Urothelium cell line (cell line): ENCODE data around the gene ACR.

Experiments
- DNase-seq: peaks from one replicate; pipeline ENCODE4 v3.0.0; 2011; ENCODE audit warnings: low spot score, mixed read lengths
- FAIRE-seq: peaks from 2 replicates; lab custom pipeline; 2011; peaks lifted over from hg19 to GRCh38; lab: Jason Lieb, UNC

Gene ACR

GRCh38 chr22:50702821-50703725 lies 34.9 kb upstream of the ACR start:
- FAIRE-seq, result peak; percentile 68

GRCh38 chr22:50703726-50704509 lies 34.1 kb upstream of the ACR start:
- FAIRE-seq, result no peak
- DNase-seq, result no peak

More at GRCh38 chr22:50702821-50703725, 34.9 kb upstream of the ACR start:
- no peak for DNase-seq

- no peak for FAIRE-seq
Observed at GRCh38 chr22:50704510-50705218, 33.3 kb upstream of the ACR start.

DNA sequence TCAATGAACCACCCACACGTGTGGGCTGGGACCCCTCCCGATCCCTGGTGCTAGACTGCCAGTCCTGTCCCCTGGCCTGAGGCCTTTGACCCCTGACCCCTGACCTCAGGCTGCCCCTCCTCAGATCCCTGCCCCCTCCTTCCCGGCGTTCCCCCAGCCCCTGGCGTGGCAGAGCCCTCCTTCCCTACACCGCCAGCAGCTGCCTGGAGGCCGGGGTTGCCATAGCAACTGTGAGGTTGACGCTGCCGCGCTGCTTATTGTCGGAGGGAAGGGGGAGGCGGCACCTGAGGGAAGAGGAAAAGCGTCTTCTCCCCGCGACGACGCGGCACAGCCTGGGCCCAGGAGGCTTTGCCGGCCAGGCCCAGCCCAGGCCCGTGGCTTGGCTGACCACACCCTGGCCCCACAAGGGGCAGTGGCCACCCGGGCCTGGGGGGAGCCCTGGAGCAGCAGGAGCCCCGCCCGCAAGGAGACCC lies 32.7 kb upstream of the ACR start:
- no peak for FAIRE-seq
- no peak for DNase-seq

More at GRCh38 chr22:50704510-50705218, 33.3 kb upstream of the ACR start:
- DNase-seq, result no peak

DNA sequence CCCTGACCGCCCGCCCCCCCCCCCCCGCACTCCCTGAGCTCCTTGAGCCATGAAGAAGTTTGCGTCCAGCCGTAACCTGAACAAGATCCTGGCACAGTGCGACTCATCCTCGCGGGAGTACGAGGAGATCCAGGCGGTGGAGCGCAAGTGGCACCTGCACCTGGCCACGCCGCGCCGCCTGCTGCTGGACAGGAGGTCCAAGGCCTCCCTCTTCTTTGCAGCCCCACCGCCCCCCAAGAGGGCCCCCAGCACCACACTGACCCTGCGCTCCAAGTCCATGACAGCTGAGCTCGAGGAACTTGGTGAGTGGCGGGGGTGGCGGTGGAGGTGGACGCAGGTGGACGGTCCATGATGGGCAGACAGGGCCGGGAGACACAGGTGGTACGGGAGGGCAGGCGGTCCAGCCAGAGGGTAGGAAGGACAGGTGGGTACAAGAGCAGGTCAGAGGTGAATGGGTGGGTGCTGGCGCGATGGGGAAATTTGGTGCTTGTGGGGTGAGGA lies 32.1 kb upstream of the ACR start:
- FAIRE-seq, result no peak
- no peak for DNase-seq

DNA sequence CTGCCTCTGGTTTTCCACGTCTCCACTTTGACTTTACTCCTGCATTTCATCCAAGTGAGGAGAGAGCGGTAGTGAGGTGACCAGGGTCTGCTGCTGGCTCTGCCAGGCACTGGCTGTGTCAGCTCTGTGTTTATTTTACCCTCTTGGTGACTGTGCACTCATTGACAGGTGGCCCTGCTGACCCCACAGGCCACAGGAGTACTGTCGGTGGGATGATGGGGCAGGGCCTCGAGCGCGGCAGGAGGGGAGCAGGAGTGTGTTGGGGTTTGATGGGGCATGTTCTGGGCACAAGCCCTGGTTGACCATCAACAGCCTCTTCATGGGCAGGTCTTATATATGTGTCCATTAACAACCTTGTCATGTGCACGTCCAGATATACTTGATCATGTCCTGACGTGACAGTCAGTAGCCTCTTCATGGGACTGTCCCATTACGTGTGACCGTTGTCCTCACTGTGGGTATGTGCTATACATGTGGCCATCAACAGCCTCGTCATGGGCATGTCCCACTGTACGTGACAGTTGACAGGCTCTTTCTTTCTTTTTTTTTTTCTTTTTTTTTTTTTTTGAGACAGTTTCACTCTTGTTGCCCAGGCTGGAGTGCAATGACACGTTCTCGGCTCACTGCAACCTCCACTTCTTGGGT lies 31.4 kb upstream of the ACR start:
- no peak for DNase-seq
- peak; percentile 69 for FAIRE-seq

GRCh38 chr22:50708474-50708873 lies 29.5 kb upstream of the ACR start:
- DNase-seq (no peak), FAIRE-seq (no peak)

DNA sequence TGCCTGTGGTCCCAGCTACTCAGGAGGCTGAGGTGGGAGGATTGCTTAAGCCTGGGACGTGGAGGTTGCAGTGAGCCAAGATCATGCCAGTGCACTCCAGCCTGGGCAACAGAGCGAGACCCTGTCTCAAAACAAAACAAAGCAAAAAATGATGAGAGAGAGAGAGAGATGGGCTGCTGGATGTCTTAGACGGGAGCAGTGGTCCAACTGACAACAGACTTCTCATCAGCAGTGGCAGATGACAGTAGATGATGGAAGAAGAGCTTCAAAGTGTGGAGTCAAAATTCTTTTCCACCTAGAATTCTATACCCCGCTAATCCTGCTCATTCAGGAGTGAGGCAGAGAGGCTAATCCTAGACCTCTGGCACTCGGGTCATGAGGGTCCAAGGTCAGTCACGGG lies 29.0 kb upstream of the ACR start:
- no peak for DNase-seq
- FAIRE-seq, result no peak

GRCh38 chr22:50710221-50710620 lies 27.8 kb upstream of the ACR start:
- FAIRE-seq (no peak), DNase-seq (no peak)

- peak; percentile 99 for FAIRE-seq
- no peak for DNase-seq
Observed at GRCh38 chr22:50710886-50711285, 27.1 kb upstream of the ACR start.

DNA sequence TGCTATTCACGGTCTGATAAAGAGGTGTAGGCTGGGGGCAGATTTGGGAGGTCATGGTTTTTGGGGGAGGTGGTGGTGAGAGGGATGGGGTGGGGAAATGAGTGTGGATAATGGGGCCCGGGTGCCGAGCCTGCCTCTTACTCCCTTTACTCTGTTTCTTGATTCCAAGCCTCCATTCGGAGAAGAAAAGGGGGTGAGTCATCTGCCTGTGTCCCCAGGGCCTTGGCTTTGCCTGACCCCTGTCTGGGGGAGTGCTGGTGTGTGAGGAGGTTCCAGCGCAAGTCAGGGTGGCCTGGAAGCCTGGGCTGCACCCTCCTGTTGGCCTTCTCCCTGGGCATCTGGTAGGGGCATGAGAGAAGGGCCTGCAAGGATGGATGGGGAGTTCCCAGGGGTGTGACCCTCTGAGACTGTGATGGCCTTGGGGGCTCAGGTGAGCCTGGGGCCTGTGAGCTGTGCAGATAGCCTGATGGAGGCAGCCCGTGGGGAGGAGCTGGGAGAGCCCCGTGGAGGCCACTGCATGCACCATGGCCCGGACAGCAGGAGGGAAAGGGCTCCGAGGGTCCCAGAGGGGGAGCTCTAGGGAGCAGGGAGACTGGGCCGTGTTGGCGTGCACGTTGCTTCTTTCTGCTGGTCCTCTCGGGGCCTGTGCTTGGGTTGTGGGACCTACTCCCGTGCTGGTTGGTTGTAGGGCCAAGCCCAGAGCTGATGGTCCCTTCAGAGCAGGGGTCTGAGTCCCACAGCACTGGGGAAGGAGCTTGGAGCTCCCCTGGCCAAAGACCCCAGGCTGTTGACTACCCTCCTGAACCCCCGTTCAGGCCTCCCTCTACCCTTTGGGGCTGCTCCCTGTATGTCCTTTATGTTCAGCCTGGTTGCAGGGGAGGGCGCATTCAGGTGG lies 26.3 kb upstream of the ACR start:
- no peak for FAIRE-seq
- no peak for DNase-seq

GRCh38 chr22:50712341-50713007 lies 25.5 kb upstream of the ACR start:
- DNase-seq (no peak), FAIRE-seq (no peak)

DNA sequence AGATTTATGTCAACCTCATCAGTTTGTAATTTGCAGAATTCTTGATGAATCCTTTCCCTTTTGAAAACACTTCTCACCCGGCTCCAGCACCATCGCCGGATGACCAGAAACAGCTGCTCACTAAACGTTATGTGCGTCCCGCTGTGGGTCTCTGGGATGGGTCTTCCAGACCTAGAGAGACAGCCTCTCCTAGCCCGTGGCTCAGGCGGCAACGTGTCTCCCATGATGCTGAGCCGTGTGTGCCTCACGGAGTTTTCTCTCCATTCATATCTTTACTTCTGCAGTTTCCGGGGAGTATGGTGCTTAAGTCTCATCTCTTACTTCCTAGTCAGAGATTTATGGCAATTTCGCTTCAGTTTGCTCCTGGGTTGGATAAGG lies 25.0 kb upstream of the ACR start:
- FAIRE-seq (no peak), DNase-seq (no peak)

- DNase-seq (no peak), FAIRE-seq (no peak)
Observed at GRCh38 chr22:50713571-50714056, 24.4 kb upstream of the ACR start.

GRCh38 chr22:50714150-50714549 lies 23.9 kb upstream of the ACR start:
- FAIRE-seq (no peak), DNase-seq (no peak)

DNA sequence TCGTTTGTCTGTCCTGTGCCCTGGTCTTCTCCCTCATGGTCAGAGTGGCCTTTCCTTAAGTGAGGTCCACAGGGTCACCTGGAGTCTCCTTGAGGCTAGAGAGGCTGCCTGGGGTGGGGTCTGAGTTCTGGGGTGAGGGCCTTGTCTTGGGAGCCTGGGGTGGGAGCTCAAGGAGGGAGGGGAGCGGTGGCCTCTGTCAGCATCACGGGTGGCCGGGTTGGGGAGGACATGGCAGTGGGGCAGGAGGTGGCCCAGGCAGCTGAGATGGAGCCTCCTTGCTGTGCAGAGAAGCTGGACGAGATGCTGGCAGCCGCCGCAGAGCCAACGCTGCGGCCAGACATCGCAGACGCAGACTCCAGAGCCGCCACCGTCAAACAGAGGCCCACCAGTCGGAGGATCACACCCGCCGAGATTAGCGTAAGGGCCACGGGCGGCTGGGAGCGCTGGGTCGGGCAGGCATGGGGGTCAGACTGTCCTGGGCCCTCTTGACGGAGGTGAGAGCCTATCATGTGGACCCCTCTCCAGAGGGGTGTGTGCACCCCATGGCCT lies 23.3 kb upstream of the ACR start:
- no peak for DNase-seq
- no peak for FAIRE-seq

DNA sequence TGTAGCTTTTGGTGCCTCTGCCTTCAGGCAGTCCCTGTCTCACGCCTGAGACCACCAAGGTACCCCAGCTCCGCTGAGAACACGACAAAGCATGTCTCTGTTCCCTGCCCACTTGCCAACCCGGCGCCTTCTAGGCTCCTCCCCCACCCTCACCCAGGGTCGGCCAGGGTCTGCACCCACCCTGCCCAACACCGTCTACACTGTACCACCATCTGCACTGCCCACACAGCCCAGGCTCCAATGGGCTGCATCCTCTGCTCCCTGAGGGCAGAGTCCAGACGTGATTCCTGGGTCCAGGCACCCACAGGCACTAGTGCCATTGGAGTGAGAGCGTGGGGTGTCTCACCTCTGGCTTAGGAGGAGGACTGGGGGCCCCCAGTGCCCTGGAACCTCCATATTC lies 22.8 kb upstream of the ACR start:
- FAIRE-seq, result no peak
- no peak for DNase-seq

GRCh38 chr22:50715776-50716175 lies 22.2 kb upstream of the ACR start:
- DNase-seq (no peak), FAIRE-seq (no peak)
